ENCODE results near the gene LRP2.
"Not testable (repeated sequence)": the region's sequence is repeated elsewhere in the genome, so short reads cannot be mapped to it uniquely, and the experiment has no call there.

LRP2 gene

GRCh38 chr2:169345486-169346437, 16.6 kb downstream of the LRP2 start:
- DNase-seq (ENCODE audit: low read depth): no peak

- DNase-seq (ENCODE audit: low read depth): no peak
These were observed 17.4 kb downstream of the LRP2 start for GRCh38 chr2:169344736-169345485.

GRCh38 chr2:169343202-169343601, 19.1 kb downstream of the LRP2 start:
- DNase-seq (ENCODE audit: low read depth): no peak

- DNase-seq (ENCODE audit: low read depth): no peak
These were observed 22.7 kb downstream of the LRP2 start for GRCh38 chr2:169339657-169340056.

GRCh38 chr2:169336695-169337094, 25.6 kb downstream of the LRP2 start:
- DNase-seq (ENCODE audit: low read depth): no peak

- DNase-seq (ENCODE audit: low read depth): no peak
These were observed 31.7 kb downstream of the LRP2 start for GRCh38 chr2:169330555-169331198.

GRCh38 chr2:169329688-169330554, 32.4 kb downstream of the LRP2 start:
- no peak for DNase-seq (ENCODE audit: low read depth)

- DNase-seq (ENCODE audit: low read depth): no peak
These were observed 33.5 kb downstream of the LRP2 start for GRCh38 chr2:169328785-169329184.

GRCh38 chr2:169327837-169328236, 34.5 kb downstream of the LRP2 start:
- DNase-seq (ENCODE audit: low read depth): not testable (repeated sequence)

- not testable (repeated sequence) for DNase-seq (ENCODE audit: low read depth)
These were observed 36.4 kb downstream of the LRP2 start for GRCh38 chr2:169325886-169326285.

GRCh38 chr2:169324581-169325260, 37.6 kb downstream of the LRP2 start:
- DNase-seq (ENCODE audit: low read depth): no peak

GRCh38 chr2:169323841-169324240, 38.5 kb downstream of the LRP2 start:
- no peak for DNase-seq (ENCODE audit: low read depth)

- DNase-seq (ENCODE audit: low read depth): no peak
These were observed 41.8 kb downstream of the LRP2 start for GRCh38 chr2:169320561-169320960.

- no peak for DNase-seq (ENCODE audit: low read depth)
These were observed 47.0 kb downstream of the LRP2 start for GRCh38 chr2:169315357-169315756.

GRCh38 chr2:169308349-169308748, 54.0 kb downstream of the LRP2 start:
- DNase-seq (ENCODE audit: low read depth): not testable (repeated sequence)

- DNase-seq (ENCODE audit: low read depth): not testable (repeated sequence)
These were observed 57.6 kb downstream of the LRP2 start for GRCh38 chr2:169304689-169305088.

GRCh38 chr2:169303579-169304305, 58.6 kb downstream of the LRP2 start:
- no peak for DNase-seq (ENCODE audit: low read depth)

GRCh38 chr2:169302364-169302763, 60.0 kb downstream of the LRP2 start:
- DNase-seq (ENCODE audit: low read depth): no peak

- DNase-seq (ENCODE audit: low read depth): no peak
These were observed 60.6 kb downstream of the LRP2 start for GRCh38 chr2:169301596-169302335.

Measured in activated gamma-delta T cell treated with anti-CD3 and anti-CD28 coated beads, Interleukin-2, amount 50 U/mL, for 16 hours (primary cell).